GM12891 (cell line): ENCODE results near the gene ING5.

Experiments
- POLR2A ChIP-seq: IDR thresholded peaks from 2 replicates; pipeline ENCODE4 v1.6.1; 2011; ENCODE audit warnings: low read depth, low read length, control low read depth
- POLR2AphosphoS5 ChIP-seq: IDR thresholded peaks from 2 replicates; pipeline ENCODE4 v1.6.1; 2011; ENCODE audit warnings: low read depth, low read length, control low read depth
- SPI1 ChIP-seq: IDR thresholded peaks from 2 replicates; pipeline ENCODE4 v1.6.1; 2011; ENCODE audit warnings: low read depth, low read length, control low read depth
- TAF1 ChIP-seq: IDR thresholded peaks from 2 replicates; pipeline ENCODE4 v1.6.1; 2011; ENCODE audit warnings: low read depth, low read length, control low read depth

- TF ChIP-seq POLR2A (peak; percentile 12; the same call in 1 of the 2 replicates), TAF1 (no peak), POLR2AphosphoS5 (peak; percentile 62; the same call in 1 of the 2 replicates), SPI1 (no peak)
Measured at GRCh38 chr2:241721852-241722251, 20.0 kb downstream of the ING5 start.
